Activated CD8-positive, alpha-beta memory T cell treated with anti-CD3 and anti-CD28 coated beads, Interleukin-2, amount 10 ng/mL, durations not matched to agents 7 days and 5 days (primary cell): ENCODE data around the gene SYNPO2. TPM values are rescaled to one million over a fixed set of nuclear protein-coding genes. Genes with fewer than 3 reads are reported as not detected.

ENCODE experiments used
- ATAC-seq: fragments of 150-1000 bp; cut with Tn5 transposase; one replicate; pipeline ENCODE4 v1.10.0; 2021; ENCODE audit warnings: moderate library complexity
- CTCF ChIA-PET: fragments of 350-600 bp; sonication (Branson Sonifier 250); formaldehyde crosslinking; loops from one replicate; lab custom pipeline; 2021; ENCODE audit warnings: antibody characterized with exemption; lab: Charles Lee
- DNase-seq: peaks from one replicate; pipeline ENCODE4 v3.0.0-alpha.2; 2020
- H3K27ac Mint-ChIP-seq: one replicate; pipeline ENCODE4 v1.8.0; 2021; ENCODE audit warnings: mild to moderate bottlenecking, mixed read lengths
- H3K27me3 Mint-ChIP-seq: one replicate; pipeline ENCODE4 v1.8.0; 2021; ENCODE audit warnings: mixed read lengths
- H3K36me3 Mint-ChIP-seq: one replicate; pipeline ENCODE4 v1.8.0; 2021; ENCODE audit warnings: mild to moderate bottlenecking, mixed read lengths
- H3K4me1 Mint-ChIP-seq: one replicate; pipeline ENCODE4 v1.8.0; 2021; ENCODE audit warnings: mixed read lengths
- H3K4me3 Mint-ChIP-seq: one replicate; pipeline ENCODE4 v1.8.0; 2021; ENCODE audit warnings: mild to moderate bottlenecking, moderate library complexity, mixed read lengths
- H3K9me3 Mint-ChIP-seq: one replicate; pipeline ENCODE4 v1.8.0; 2022; ENCODE audit warnings: low read depth, mixed read lengths
- total RNA-seq, 2 experiments: library from RNA; stranded (reverse); gene quantifications; one replicate each; pipeline ENCODE4 v1.2.3, GENCODE V29; 2021

Gene SYNPO2
- total RNA-seq, 2 experiments from 2014 or later = 0.89 to 1.0 TPM

GRCh38 chr4:118953276-118953675 lies 64.6 kb downstream of the SYNPO2 start:
- no peaks in the 10 kb centered on the region for H3K4me1 Mint-ChIP-seq
- DNase-seq = no peak
- H3K27ac Mint-ChIP-seq = no peak overlapping the region
- H3K9me3 Mint-ChIP-seq = no peaks in the 10 kb centered on the region
- ATAC-seq = no peak
- CTCF ChIA-PET = interaction anchor here (0.6 to 0.9 kb wide), 2 partner anchors 9 to 716 kb away, joined by 3 read pairs; no protein-coding TSS in a partner anchor
- peaks cover 7% of the 10 kb centered on the region for H3K27me3 Mint-ChIP-seq
- H3K4me3 Mint-ChIP-seq = no peak overlapping the region
- H3K36me3 Mint-ChIP-seq = peaks cover 1% of the 10 kb centered on the region

- no peaks in the 10 kb centered on the region for H3K4me1 Mint-ChIP-seq
- H3K27me3 Mint-ChIP-seq = peaks cover 5% of the 10 kb centered on the region
- no peak for ATAC-seq
- H3K27ac Mint-ChIP-seq = no peak overlapping the region
- DNase-seq = no peak
- H3K4me3 Mint-ChIP-seq = no peak overlapping the region
- H3K9me3 Mint-ChIP-seq = no peaks in the 10 kb centered on the region
- no peaks in the 10 kb centered on the region for H3K36me3 Mint-ChIP-seq
- CTCF ChIA-PET = interaction anchor here (0.6 kb wide), 1 partner anchor 717 kb away, joined by 3 read pairs; no protein-coding TSS in a partner anchor
These were observed 65.6 kb downstream of the SYNPO2 start for GRCh38 chr4:118954246-118954645.

GRCh38 chr4:118955515-118955914 lies 66.9 kb downstream of the SYNPO2 start:
- Mint-ChIP-seq H3K4me3 (no peak overlapping the region), H3K36me3 (no peaks in the 10 kb centered on the region), H3K9me3 (no peaks in the 10 kb centered on the region), H3K27me3 (peaks cover 5% of the 10 kb centered on the region), H3K27ac (no peak overlapping the region), H3K4me1 (no peaks in the 10 kb centered on the region)
- CTCF ChIA-PET = no interaction called here
- no peak for ATAC-seq
- no peak for DNase-seq

GRCh38 chr4:118957722-118958445 lies 69.2 kb downstream of the SYNPO2 start:
- Mint-ChIP-seq H3K27me3 (peaks cover 8% of the 10 kb centered on the region), H3K9me3 (no peaks in the 10 kb centered on the region), H3K36me3 (no peaks in the 10 kb centered on the region), H3K27ac (no peak overlapping the region), H3K4me3 (no peak overlapping the region), H3K4me1 (no peaks in the 10 kb centered on the region)
- DNase-seq (no peak), ATAC-seq (no peak)
- CTCF ChIA-PET = no interaction called here

DNA sequence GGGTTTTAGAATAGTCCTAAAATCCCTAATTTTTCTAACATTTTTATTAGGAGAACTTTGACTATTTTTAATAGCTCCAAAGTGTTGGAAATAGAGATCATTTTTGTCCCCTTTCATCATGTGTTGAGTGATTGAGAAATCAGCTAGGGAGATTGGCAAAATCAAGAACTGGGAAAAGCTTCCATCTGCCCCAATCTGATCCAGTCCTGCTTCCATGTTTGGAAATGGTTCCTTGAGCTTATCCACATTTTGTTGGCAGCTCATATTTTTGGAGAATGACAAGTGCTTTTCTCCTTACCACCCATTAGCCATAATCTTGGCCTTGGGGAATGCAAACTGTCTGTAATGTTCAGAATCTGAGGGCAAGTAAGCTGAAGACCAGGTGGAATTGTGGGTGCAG lies 73.9 kb downstream of the SYNPO2 start:
- Mint-ChIP-seq H3K27ac (no peak overlapping the region), H3K27me3 (peaks cover 7% of the 10 kb centered on the region), H3K4me1 (peaks cover 2% of the 10 kb centered on the region), H3K4me3 (no peak overlapping the region), H3K36me3 (no peaks in the 10 kb centered on the region), H3K9me3 (no peaks in the 10 kb centered on the region)
- DNase-seq (no peak), ATAC-seq (no peak)
- CTCF ChIA-PET = interaction anchor here (0.9 kb wide), 1 partner anchor 122 kb away, joined by 3 read pairs; no protein-coding TSS in a partner anchor

DNA sequence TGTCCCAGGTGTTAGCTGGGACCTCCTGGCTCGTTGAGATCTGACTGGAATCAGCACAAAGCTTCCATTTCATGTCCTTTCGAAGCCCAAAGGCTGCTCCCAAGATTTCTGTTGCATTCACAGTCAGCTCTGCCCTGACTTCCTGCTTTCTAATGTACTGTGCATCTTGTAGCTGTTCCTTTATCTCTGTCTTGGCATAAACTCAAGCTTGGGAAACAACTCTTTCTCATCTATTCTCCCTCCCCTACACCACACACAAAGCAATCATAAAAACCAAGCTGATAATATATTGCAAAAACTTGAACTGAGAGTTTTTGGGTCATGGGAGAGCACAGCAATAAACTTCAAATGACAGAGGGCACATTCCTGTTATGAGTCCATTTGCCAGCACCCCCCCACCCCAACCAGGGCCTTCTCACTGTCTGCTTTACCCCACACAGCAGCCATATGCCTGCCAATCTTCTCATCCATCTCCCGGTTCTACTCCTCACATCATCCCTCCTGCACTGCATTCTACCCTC lies 76.3 kb downstream of the SYNPO2 start:
- Mint-ChIP-seq H3K27me3 (peaks cover 5% of the 10 kb centered on the region), H3K4me1 (peaks cover 13% of the 10 kb centered on the region), H3K9me3 (no peaks in the 10 kb centered on the region), H3K36me3 (no peaks in the 10 kb centered on the region), H3K27ac (no peak overlapping the region), H3K4me3 (no peak overlapping the region)
- CTCF ChIA-PET = no interaction called here
- DNase-seq (no peak), ATAC-seq (no peak)

DNA sequence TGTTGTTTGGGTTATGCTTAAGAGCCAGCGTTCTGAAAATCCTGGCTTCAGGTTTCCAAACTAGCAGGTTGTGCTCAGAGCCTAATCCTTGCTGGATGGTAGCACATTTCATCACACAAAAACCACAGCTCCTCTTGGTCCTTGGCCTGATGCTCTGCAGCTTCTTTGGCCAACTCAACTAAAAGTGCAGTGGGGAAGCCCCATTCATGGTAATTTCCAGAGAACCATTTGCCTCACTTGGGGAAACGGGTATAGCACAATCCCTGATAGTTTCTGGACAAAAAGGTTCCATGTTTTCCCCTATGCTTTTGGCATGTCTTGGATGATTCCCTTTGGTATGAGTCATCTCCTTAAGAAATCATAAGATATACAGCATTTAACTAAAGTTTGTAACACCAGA lies 78.7 kb downstream of the SYNPO2 start:
- Mint-ChIP-seq H3K27ac (no peak overlapping the region), H3K36me3 (no peaks in the 10 kb centered on the region), H3K4me3 (no peak overlapping the region), H3K27me3 (peaks cover 3% of the 10 kb centered on the region), H3K9me3 (no peaks in the 10 kb centered on the region), H3K4me1 (peaks cover 13% of the 10 kb centered on the region)
- no peak for DNase-seq
- CTCF ChIA-PET = interaction anchor here (1.6 to 1.9 kb wide), 2 partner anchors 14 to 87 kb away, joined by 3 to 5 read pairs; no protein-coding TSS in a partner anchor
- ATAC-seq = no peak

GRCh38 chr4:118968005-118968404 lies 79.4 kb downstream of the SYNPO2 start:
- CTCF ChIA-PET = interaction anchor here (0.7 to 1.9 kb wide), 4 partner anchors 13 to 226 kb away, joined by 3 to 5 read pairs (median 4); no protein-coding TSS in a partner anchor
- Mint-ChIP-seq H3K27ac (peak overlapping the region; percentile 72), H3K4me1 (peaks cover 13% of the 10 kb centered on the region), H3K27me3 (no peaks in the 10 kb centered on the region), H3K36me3 (no peaks in the 10 kb centered on the region), H3K4me3 (no peak overlapping the region), H3K9me3 (no peaks in the 10 kb centered on the region)
- peak; percentile 49 for DNase-seq
- ATAC-seq = peak; percentile 94

GRCh38 chr4:118968813-118969212 lies 80.2 kb downstream of the SYNPO2 start:
- H3K4me3 Mint-ChIP-seq = no peak overlapping the region
- no peaks in the 10 kb centered on the region for H3K27me3 Mint-ChIP-seq
- H3K36me3 Mint-ChIP-seq = no peaks in the 10 kb centered on the region
- ATAC-seq (no peak), DNase-seq (no peak)
- H3K27ac Mint-ChIP-seq = no peak overlapping the region
- CTCF ChIA-PET = interaction anchor here (1.0 to 1.6 kb wide), 3 partner anchors 72 to 659 kb away, joined by 3 read pairs; no protein-coding TSS in a partner anchor
- peaks cover 13% of the 10 kb centered on the region for H3K4me1 Mint-ChIP-seq
- no peaks in the 10 kb centered on the region for H3K9me3 Mint-ChIP-seq

- DNase-seq (no peak), ATAC-seq (no peak)
- no peak overlapping the region for H3K4me3 Mint-ChIP-seq
- peaks cover 13% of the 10 kb centered on the region for H3K4me1 Mint-ChIP-seq
- no peaks in the 10 kb centered on the region for H3K36me3 Mint-ChIP-seq
- H3K27ac Mint-ChIP-seq = no peak overlapping the region
- H3K27me3 Mint-ChIP-seq = no peaks in the 10 kb centered on the region
- CTCF ChIA-PET = interaction anchor here (1.0 to 1.6 kb wide), 2 partner anchors 72 to 658 kb away, joined by 3 read pairs; no protein-coding TSS in a partner anchor
- no peaks in the 10 kb centered on the region for H3K9me3 Mint-ChIP-seq
These were observed 80.7 kb downstream of the SYNPO2 start for GRCh38 chr4:118969359-118969758.

DNA sequence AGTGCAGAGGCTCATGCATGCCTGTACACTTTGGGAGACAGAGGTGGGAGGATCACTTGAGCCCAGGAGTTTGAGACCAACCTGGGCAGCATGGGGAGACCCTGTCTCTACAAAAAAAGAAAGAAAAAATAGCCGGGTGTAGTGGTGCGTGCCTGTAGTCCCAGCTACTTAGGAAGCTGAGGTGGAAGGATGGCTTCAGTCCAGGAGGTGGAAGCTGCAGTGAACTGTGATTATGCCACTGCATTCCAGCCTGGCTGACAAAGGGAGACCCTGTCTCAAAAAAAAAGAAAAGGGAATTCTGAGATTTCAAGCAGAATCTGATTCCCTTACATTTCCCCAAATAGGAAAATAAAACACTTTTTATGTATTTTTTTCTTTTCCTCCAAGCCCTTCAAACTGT lies 83.5 kb downstream of the SYNPO2 start:
- Mint-ChIP-seq H3K27me3 (no peaks in the 10 kb centered on the region), H3K36me3 (no peaks in the 10 kb centered on the region), H3K4me1 (peaks cover 11% of the 10 kb centered on the region), H3K4me3 (no peak overlapping the region), H3K9me3 (no peaks in the 10 kb centered on the region), H3K27ac (no peak overlapping the region)
- ATAC-seq (no peak), DNase-seq (no peak)
- CTCF ChIA-PET = interaction anchor here (1.3 to 2.2 kb wide), 2 partner anchors 9 to 61 kb away, joined by 3 to 9 read pairs; no protein-coding TSS in a partner anchor

GRCh38 chr4:118973295-118973694 lies 84.6 kb downstream of the SYNPO2 start:
- ATAC-seq = no peak
- Mint-ChIP-seq H3K4me1 (peaks cover 6% of the 10 kb centered on the region), H3K27ac (no peak overlapping the region), H3K4me3 (no peak overlapping the region), H3K27me3 (no peaks in the 10 kb centered on the region), H3K36me3 (no peaks in the 10 kb centered on the region), H3K9me3 (no peaks in the 10 kb centered on the region)
- no peak for DNase-seq
- CTCF ChIA-PET = interaction anchor here (1.2 to 2.2 kb wide), 2 partner anchors 8 to 655 kb away, joined by 4 to 9 read pairs; partner anchors contain the start of gene PDE5A

DNA sequence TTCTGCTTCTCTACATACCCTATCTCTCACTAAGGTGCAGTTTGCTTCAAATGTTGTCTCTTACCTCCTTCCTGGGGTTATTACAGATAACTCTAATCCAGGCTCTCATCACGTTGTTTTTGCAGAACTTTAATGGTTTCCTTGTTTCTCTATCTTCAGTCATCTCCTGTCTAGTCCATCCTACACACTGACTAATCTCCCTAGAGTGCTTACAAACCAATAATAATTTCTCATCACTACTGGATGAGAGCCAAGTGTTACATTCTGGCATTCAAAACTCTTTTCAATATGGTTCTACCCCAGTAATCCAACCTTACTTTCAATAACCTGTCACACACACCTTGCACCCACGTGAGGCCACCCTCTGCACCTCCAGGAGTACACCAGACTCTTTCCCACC lies 86.1 kb downstream of the SYNPO2 start:
- Mint-ChIP-seq H3K9me3 (no peaks in the 10 kb centered on the region), H3K4me3 (no peak overlapping the region), H3K36me3 (no peaks in the 10 kb centered on the region), H3K27me3 (no peaks in the 10 kb centered on the region), H3K4me1 (no peaks in the 10 kb centered on the region), H3K27ac (no peak overlapping the region)
- DNase-seq = no peak
- no peak for ATAC-seq
- CTCF ChIA-PET = no interaction called here
